K562 (cell line): Measurements from ENCODE around the gene SLC2A4RG.

ENCODE experiments used
- FOSL1 ChIP-seq: fragments of 200-800 bp; sonication (Bioruptor generic); conservative IDR thresholded peaks from 2 replicates; pipeline ENCODE4 v1.6.1; 2016; ENCODE audit warnings: missing genetic modification characterization, missing compliant biosample characterization
- HNRNPK ChIP-seq: fragments of 200-400 bp; formaldehyde crosslinking; IDR thresholded peaks from one replicate; pipeline ENCODE4 v1.6.1; 2018; ENCODE audit warnings: mild to moderate bottlenecking, low read depth, low read length; ENCODE audit not compliant: poor library complexity, severe bottlenecking
- KLF6 ChIP-seq: fragments of 250-450 bp; sonication (Bioruptor Pico); IDR thresholded peaks from 2 replicates; pipeline ENCODE4 v1.4.0; 2020; ENCODE audit warnings: mild to moderate bottlenecking, moderate library complexity, borderline replicate concordance
- POLR2AphosphoS5 ChIP-seq: IDR thresholded peaks from 2 replicates; pipeline ENCODE4 v1.6.1; 2011; ENCODE audit warnings: mild to moderate bottlenecking, low read depth, low read length, moderate library complexity; ENCODE audit not compliant: control insufficient read depth, insufficient read depth
- POLR2G ChIP-seq: fragments of 200-400 bp; formaldehyde crosslinking; IDR thresholded peaks from 2 replicates; pipeline ENCODE4 v1.6.1; 2017; ENCODE audit warnings: low read depth, mild to moderate bottlenecking, antibody characterized with exemption, low read length, moderate library complexity
- ZBED1 ChIP-seq: IDR thresholded peaks from 2 replicates; pipeline ENCODE4 v1.6.1; 2014
- TF ChIP-seq, protein P1 (sequence below): fragments of 250-450 bp; sonication (Bioruptor Pico); IDR thresholded peaks from 2 replicates; pipeline ENCODE4 v1.8.0; 2021; ENCODE audit warnings: mild to moderate bottlenecking, moderate library complexity
- TF ChIP-seq, protein P2 (sequence below): fragments of 250-450 bp; sonication (Bioruptor Pico); IDR thresholded peaks from 2 replicates; pipeline ENCODE4 v1.8.0; 2021; ENCODE audit warnings: borderline replicate concordance, mild to moderate bottlenecking, moderate library complexity; ENCODE audit not compliant: poor library complexity, severe bottlenecking

DNA sequence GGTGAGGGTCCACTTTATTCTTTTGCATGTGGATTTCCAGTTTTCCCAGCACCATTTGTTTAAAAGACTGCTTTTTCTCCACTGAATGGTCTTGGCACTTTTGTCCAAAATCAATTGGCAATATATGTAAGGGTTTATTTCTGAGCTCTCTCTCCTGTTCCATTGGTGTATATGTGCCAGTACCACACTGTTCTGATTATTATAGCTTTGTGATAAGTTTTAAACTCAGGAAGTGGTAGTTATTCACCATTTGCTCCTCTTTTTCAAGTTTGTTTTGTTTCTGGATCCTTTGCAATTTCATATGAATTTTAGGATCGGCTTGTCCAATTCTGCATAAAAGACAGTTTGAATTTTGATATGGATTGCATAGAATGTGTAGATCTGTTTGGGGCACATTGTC, 27.4 kb upstream of the SLC2A4RG start:
- TF ChIP-seq, protein P1, sequence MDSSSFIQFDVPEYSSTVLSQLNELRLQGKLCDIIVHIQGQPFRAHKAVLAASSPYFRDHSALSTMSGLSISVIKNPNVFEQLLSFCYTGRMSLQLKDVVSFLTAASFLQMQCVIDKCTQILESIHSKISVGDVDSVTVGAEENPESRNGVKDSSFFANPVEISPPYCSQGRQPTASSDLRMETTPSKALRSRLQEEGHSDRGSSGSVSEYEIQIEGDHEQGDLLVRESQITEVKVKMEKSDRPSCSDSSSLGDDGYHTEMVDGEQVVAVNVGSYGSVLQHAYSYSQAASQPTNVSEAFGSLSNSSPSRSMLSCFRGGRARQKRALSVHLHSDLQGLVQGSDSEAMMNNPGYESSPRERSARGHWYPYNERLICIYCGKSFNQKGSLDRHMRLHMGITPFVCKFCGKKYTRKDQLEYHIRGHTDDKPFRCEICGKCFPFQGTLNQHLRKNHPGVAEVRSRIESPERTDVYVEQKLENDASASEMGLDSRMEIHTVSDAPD (CRISPR knock-in tag) = no peak
- TF ChIP-seq FOSL1 (tag) (no peak), POLR2AphosphoS5 (no peak), POLR2G (no peak), ZBED1 (no peak), HNRNPK (no peak), KLF6 (CRISPR knock-in tag) (no peak)
- TF ChIP-seq, protein P2, sequence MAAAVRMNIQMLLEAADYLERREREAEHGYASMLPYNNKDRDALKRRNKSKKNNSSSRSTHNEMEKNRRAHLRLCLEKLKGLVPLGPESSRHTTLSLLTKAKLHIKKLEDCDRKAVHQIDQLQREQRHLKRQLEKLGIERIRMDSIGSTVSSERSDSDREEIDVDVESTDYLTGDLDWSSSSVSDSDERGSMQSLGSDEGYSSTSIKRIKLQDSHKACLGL (CRISPR knock-in tag) = no peak
